Measurements from ENCODE around the gene MLLT10.

MLLT10 gene

DNA sequence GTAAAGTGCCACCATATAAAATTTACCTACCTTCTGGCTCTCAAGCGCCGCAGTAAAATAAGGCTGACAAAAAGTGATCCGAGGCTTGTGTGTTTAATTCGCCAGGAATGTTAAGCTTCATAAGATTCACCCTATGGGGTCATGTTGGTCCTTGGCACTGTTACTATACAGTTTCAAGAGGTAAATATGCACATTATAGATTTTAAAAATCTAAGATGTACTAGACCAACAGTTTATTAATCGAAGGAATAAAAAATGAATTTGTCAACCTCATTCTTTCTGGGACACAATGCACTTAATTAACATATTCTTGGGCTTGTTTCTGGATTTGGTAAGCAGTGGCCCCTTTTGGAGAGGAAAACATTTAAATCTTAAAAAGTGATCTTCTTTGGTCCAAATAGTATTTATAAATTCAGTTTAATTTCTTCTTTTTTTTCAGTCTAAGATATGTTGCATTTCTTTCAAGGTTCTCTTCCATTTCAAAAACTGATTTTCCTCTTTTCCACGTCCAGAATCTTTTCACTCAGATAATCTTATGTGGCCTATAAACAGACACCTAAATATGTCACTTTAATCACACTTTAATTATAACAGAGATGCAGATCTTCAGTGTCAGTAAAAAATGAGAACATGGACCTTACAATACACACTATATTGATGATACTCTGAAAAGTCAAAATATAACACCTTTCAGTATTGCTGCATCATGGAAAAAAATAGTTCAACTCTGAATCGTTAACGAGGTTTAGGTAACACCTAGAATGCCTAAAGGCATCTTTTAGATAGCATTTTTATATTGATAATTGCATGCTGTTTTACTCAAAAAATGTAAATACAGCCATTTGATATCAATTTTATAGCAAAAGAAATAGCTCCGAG, 4.8 kb upstream of the MLLT10 start:
- TF ChIP-seq, protein P1, sequence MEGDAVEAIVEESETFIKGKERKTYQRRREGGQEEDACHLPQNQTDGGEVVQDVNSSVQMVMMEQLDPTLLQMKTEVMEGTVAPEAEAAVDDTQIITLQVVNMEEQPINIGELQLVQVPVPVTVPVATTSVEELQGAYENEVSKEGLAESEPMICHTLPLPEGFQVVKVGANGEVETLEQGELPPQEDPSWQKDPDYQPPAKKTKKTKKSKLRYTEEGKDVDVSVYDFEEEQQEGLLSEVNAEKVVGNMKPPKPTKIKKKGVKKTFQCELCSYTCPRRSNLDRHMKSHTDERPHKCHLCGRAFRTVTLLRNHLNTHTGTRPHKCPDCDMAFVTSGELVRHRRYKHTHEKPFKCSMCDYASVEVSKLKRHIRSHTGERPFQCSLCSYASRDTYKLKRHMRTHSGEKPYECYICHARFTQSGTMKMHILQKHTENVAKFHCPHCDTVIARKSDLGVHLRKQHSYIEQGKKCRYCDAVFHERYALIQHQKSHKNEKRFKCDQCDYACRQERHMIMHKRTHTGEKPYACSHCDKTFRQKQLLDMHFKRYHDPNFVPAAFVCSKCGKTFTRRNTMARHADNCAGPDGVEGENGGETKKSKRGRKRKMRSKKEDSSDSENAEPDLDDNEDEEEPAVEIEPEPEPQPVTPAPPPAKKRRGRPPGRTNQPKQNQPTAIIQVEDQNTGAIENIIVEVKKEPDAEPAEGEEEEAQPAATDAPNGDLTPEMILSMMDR (IDR thresholded peaks at IDR 0.05), result no peak

DNA sequence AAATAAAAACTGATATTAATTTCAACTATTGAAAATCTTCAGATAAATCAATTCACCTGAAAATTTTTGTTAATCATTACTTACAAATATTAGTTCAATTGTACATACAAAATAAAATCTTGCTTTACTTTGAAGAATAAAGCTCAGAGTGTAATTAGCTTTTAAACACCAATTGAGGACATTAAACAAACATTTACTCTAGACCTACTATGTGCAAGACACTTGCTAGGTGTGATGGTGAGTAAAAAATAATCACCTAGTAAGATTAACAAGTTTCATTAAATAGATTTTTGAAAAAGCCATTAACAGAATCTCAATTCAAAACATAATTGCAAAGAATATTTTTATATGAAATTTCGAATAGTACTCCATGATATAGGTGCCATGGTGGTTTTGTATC, 3.9 kb upstream of the MLLT10 start:
- TF ChIP-seq, protein P1 (IDR thresholded peaks at IDR 0.05), result no peak

DNA sequence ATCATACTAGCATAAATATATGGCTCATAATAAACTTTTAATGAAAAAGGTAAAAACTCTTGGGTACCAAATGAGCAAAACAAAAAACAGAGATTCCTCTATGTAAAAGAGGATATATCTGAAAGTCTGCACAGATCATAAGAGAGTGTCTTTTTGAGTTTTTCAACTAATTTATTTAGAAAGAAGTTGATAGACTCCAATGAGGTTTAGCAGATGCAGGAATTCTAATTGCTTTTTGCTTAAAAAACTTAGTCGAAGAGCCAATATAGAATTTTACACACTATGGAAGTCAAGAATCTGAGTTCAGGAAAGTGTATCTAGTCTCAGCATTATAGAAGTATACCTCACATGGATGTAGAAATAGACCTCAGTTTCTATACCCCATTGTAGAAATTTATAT, 3.4 kb upstream of the MLLT10 start:
- TF ChIP-seq, protein P1 (IDR thresholded peaks at IDR 0.05), result no peak

DNA sequence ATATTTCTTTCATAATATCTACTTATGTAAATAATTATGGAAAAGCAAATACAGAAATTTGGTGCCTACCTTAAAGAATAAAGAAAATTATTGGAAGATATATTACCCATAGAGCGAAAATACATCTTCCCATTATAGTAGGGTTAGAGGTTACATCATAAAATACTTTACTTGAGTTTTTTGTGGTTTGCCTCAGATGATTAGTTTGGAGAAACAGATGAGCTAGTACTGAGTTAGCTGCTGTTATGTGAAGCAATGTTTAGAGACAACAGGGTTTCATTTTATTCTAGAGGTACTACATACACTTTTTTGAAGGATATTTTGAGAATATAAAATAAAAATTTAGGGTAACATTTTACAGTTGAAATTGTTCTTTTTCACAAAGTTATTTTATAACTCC, 2.9 kb upstream of the MLLT10 start:
- TF ChIP-seq, protein P1 (IDR thresholded peaks at IDR 0.05), result no peak

DNA sequence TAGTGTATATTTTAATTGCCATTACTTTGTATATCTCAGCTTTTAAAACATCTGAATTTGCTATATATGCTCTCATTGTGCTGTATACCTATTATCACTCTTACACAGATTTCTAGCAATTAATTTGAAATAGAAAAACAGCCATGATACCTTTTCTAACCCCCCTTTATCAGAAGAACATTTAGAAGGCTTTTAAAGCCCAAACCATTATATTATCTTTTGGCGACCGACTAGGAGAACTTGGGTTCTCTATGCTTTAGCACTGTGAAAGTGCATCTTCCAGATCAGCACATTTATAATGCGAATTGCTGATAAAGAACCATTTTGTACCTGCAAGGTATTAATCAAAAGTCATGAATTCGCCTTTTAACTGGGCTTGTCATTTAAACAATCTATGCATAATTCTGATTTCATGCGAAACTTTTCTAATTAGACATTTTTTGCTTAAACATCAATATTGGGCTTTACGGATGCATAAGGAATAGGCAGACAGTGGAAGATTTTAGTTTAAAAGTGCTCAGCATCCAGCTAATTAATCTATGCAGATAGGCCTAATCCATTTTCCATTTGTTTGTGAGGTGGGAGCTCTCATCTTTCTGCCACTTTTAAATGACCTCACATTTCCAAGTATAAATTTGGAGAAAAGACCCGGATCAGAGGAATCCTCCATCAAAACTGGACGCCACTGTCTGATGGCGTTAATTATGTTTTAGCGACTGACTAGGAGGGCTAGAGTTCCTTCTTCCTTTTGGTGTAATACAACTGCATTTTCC, 1.2 kb upstream of the MLLT10 start:
- TF ChIP-seq, protein P1 (IDR thresholded peaks at IDR 0.05), result no peak

DNA sequence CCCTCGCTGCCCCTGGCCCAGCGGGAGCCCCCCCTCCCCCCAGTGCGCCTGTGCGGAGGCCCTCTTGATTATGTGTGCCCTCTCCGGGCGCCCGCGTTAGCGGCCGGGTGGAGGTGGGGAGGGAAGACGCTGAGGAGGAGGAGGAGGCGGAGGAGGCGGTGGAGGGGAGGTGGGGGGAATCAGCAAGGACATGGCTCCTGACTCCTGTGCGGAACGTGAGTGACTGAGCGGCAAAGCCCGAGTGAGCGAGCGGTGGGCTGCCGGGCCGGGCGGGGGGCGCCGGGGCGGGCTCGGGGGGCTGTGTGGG, 201 bp downstream of the MLLT10 start:
- TF ChIP-seq, protein P1 (IDR thresholded peaks at IDR 0.05), result no peak

DNA sequence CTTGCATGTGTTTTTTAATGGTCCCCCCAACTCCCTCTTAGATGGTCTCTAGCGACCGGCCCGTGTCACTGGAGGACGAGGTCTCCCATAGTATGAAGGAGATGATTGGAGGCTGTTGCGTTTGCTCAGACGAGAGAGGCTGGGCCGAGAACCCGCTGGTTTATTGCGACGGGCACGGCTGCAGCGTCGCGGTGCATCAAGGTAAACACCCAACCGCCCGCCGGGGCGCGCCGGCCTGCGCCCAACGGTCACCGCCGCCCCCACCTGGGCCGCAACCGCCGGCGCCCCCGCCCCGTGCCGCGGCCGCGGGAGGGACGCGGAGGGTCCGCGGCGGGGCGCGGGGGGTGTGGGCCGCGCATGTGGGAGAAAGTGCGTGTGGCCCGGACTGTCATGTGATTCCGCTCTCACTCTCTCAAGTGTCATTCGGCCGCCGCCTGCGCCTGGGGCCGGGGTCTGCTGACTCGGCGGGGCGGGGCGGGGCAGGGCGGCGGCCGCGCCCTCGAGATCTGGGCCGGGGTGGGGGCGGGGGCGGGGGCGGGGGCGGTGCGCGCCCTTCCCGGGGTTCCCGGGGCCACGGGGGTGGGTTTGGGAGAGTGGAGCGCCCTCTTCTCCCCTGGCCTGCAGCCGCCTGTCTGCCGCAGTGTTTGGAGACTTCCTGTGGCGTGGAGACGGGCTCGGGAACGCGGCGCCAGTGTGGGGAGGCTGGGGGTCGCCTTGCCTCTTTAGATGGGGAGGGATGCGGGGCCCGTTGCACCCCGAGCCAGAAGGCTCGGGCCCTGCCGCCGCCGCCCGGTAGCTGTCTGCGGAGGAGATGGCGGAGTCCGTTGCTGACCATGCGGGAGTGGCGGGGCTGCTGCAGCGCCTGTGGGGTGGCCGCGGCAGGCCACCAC, 817 bp downstream of the MLLT10 start:
- TF ChIP-seq, protein P1 (IDR thresholded peaks at IDR 0.05), result no peak

Measured in LNCAP (cell line).